Ammon's horn (tissue), 1 donor: ENCODE results near the gene MRPS10.
A peak's percentile ranks its signal among the peaks of the same experiment; 100 is the strongest.
"Not testable (repeated sequence)": the region's sequence is repeated elsewhere in the genome, so short reads cannot be mapped to it uniquely, and the experiment has no call there.

Source experiments
- DNase-seq: peaks from one replicate; pipeline ENCODE4 v3.0.0-alpha.2; 2016; ENCODE audit warnings: low spot score

Gene MRPS10

DNA sequence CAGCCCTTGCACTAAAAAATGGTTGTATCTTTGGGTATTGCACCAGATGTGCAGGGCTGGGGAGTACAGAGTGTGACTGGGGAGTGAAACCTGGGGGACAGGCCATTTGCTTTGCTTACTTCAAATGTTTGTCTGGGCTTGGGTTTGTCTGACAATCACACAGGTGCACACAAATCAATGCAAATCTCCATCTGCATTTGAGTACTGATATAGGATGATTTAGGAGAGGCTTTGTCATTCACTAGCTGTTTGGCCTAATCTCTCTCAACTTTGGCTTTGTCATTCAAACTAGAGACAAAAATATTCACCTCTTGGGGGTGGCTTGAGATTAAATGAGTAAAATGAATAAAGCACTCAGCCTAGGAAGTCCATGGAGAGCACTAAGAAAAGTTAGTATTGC, 40.7 kb downstream of the MRPS10 start:
- DNase-seq, result no peak

- no peak for DNase-seq
Observed at GRCh38 chr6:42175860-42176259, 41.8 kb downstream of the MRPS10 start.

- no peak for DNase-seq
Observed at GRCh38 chr6:42173101-42173500, 44.6 kb downstream of the MRPS10 start, which contains the start of gene GUCA1A. GUCA1A (plus strand) TSS chr6:42173364; CDS start chr6:42173614, 250 bp downstream.

GRCh38 chr6:42171813-42172581, 45.7 kb downstream of the MRPS10 start:
- no peak for DNase-seq

DNA sequence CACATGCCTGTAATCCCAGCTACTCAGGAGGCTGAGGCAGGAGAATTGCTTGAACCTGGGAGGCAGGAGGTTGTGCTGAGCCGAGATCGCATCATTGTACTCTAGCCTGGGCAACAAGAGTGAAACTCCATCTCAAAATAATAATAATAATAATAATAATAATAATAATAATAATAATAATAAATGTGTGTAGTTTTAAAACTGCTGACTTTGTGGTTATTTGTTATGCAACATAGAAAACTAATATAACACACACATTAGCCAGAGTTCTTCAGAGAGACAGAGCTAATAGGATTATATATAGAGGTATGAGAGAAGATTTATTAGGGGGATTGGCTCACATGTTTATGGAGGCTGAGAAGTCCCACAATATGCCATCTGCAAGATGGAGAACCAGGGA, 47.9 kb downstream of the MRPS10 start:
- not testable (repeated sequence) for DNase-seq

- DNase-seq, result no peak
Observed at GRCh38 chr6:42168650-42169049, 49.0 kb downstream of the MRPS10 start.

- DNase-seq, result peak; percentile 57
Observed at GRCh38 chr6:42166444-42167141, 51.1 kb downstream of the MRPS10 start.

DNA sequence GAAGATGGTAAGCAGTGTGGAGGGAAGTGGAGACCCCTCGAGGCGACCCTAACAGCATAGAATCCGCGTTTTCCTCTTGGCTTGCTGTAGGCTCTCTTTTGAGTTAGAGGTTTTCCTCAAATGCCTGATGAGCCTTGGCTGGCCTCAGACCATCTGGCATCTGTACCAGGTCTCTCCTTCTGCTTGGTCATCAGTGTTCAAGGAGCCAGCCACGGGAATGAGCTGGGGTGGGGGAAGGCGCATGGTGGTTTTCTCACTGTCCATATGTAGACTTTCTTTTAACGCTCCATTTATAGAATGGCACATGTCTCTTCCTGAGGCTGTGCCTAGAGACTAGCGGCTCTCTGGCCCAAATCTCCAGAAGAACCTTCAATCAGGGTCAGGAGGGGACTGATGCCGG, 52.6 kb downstream of the MRPS10 start:
- no peak for DNase-seq

DNA sequence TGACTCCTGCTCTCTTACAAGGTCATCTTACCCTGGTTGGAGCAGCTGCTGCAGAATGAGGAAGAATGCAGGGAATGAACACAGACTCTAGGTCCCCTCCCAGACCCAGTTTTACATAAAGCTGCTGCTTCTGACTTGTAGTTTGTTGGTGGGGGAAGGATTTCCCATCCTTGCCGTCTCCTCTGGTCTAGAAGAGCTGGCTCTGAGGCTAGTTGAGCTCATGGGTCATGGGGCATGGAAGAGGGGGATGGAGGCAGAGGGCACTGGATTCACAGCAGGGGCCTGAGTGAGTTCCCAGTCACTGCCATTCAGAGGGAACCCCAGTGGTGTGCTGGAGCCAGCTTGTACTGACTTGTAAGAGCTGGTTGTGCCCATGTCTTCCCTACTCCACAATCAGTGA, 53.7 kb downstream of the MRPS10 start:
- DNase-seq, result no peak

GRCh38 chr6:42162812-42163211, 54.8 kb downstream of the MRPS10 start:
- no peak for DNase-seq

DNA sequence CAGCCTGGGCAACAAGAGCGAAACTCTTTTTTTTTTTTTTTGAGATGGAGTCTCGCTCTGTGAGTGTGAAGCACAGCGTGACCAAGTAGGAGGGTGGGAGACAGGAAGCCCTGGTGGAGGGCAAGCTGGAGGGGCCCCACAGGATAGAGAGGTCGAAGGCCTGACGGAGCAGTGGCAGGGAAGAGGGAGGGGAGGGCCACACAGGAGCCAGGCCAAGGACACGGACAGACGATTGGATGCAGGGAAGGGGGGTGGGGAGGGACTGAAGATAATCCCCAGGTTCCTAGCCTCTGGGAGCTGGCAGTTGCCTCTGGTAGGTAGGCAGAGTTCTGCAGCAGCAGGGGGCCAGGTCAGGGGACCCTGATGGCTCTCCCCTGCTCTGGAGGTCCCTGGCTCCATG, 55.3 kb downstream of the MRPS10 start:
- DNase-seq, result no peak

DNA sequence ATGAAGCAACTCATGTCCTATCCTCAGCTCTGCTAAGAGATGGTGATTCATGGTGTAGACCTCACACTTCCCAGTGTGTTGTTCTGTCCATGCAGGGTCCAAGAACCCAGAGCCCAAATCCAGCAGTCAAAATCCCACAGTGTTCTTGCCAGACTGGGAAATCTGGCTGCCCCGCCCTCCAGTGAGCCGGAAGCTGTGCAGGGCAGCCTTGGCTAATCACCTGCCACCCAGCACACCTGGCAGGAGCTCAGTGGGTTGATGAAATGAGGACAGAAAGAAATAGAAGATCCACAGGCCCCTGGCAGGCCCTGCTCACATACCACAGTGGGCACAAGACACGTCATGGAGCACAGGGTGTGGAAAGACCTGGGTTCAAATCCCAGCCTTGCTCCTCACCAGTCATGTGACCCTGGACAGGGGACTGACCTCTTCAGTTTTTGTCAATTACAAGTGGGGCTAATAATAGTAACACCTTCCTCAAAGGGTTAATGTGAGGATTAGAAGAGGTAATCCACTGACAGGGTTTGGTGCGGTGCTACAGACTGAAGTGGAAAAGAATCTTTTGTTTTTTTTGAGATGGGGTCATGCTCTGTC, 58.1 kb downstream of the MRPS10 start:
- DNase-seq, result no peak

- no peak for DNase-seq
Observed at GRCh38 chr6:42158631-42159030, 59.0 kb downstream of the MRPS10 start.

DNA sequence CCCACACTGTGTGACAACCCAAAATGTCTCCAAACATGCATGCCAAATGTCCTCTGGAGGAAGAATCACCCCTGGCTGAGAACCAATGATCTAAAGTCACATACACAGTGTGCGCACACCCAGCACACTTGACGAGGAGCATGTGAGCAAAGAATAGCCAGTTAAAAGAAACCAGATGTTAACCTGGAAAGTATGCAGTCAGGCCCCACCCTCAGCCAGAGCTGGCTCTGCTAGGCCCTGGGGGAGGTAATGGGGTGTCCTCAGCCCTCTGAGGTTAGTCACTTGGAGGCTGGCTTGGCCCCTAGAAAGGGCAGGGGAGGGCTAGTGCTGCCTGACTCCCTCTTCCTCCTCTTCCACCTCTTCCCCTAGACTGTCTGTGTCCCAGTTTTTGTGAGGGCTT, 59.6 kb downstream of the MRPS10 start:
- DNase-seq, result no peak
